ENCODE results near the gene MAGEB6B.
"Not testable (repeated sequence)": the region's sequence is repeated elsewhere in the genome, so short reads cannot be mapped to it uniquely, and the experiment has no call there.

The MAGEB6B gene, protein sequence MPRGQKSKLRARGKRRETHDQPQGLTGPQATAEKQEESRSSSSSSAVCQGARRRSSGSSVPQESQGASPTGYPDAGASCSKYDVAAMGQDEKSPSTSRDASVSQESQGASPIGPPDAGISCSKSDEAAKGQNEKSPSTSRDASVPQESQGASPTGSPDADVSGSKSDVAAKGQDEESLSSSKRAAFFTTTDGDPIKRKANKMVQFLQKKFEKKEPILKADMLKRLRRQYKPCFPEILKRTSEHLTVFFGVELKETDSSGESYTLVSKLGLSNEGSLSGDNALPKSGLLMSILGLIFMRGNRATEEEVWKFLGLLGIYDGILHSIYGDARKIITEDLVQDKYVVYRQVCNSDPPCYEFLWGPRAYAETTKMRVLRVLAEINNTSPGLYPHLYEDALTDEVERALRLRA

DNA sequence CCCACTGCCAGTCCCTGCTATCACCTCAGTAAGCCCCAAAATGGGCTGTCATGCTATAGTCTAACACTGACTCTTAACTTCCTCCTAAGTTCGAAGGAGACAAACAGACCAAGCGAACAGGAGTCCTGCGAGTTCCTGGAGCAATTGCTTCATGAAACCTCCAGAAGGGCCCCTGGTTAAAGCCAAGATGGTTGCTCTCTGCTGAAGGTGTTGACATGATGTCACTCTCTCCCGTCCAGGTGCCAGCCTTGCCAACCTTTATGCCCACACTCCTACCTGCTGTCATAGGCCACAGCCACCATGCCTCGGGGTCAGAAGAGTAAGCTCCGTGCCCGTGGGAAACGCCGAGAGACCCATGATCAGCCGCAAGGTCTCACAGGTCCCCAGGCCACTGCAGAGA lies at the start of gene MAGEB6B:
TSS of gene MAGEB6B (plus strand) at position 301 of the 400 bp plus-strand sequence. CDS start at position 301, 0 bp downstream.
- no peak for DNase-seq (ENCODE audit: low read depth)

DNA sequence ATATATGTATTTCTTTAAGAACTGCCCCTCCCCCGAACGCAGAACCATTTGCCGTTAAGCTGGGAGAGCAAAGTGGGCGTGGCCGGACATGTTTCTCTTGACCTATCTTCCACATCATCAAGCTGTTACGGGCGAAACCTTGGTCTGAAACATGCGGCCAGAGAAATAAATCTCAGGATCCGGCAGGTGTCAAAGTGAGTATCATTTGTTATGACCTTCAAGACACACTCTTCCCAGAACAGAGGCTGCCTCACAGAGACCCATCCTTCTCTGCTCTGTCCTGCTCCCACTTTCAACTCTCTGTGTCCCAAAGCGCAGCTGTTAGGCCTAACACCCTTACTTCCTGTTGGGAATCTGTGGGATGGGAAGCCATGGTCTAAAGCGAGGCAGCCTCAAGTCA lies 22.1 kb upstream of the MAGEB6B start, which contains the start of gene MAGEB18:
TSS of gene MAGEB18 (plus strand) at position 70 of the 400 bp plus-strand sequence. CDS start 643 bp downstream, outside the sequence.
- DNase-seq (ENCODE audit: low read depth) = no peak

GRCh38 chrX:26146024-26146423 lies 14.4 kb upstream of the MAGEB6B start:
- no peak for DNase-seq (ENCODE audit: low read depth)

GRCh38 chrX:26192204-26192603 lies 31.8 kb downstream of the MAGEB6B start, which contains the start of gene MAGEB6:
Gene MAGEB6 (plus strand): TSS chrX:26192440. CDS start chrX:26193847, 1,407 bp downstream.
- no peak for DNase-seq (ENCODE audit: low read depth)

DNA sequence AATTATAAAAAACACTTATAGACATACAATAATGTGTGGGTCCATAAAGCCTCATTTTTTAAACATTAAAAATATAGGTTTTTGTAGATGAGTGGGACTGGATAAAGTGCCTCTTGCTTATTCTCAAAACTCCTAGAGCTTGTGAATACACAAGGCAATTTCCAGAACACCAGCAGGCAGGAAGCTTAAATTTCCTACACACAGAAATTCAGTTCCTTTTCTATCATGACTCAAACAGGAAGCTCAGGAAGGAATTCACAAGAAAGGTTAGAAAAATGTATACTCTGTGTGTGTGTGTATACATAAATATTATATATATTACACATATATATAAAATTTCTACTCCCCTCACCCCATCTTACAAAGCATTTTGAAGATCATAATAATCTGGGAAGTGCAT lies 43.2 kb downstream of the MAGEB6B start:
- no peak for DNase-seq (ENCODE audit: low read depth)

DNA sequence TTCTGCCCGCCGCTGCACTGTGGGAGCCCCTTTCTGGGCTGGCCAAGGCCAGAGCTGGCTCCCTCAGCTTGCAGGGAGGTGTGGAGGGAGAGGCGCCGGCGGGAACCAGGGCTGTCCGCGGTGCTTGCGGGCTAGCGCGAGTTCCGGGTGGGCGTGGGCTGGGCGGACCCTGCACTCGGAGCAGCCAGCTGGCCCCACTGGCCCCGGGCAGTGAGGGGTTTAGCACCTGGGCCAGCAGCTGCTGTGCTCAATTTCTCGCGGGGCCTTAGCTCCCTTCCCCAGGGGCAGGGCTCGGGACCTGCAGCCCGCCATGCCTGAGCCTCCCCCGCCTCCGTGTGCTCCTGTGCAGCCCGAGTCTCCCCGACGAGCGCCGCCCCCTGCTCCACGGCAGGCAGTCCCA lies 44.3 kb downstream of the MAGEB6B start:
- not testable (repeated sequence) for DNase-seq (ENCODE audit: low read depth)

DNA sequence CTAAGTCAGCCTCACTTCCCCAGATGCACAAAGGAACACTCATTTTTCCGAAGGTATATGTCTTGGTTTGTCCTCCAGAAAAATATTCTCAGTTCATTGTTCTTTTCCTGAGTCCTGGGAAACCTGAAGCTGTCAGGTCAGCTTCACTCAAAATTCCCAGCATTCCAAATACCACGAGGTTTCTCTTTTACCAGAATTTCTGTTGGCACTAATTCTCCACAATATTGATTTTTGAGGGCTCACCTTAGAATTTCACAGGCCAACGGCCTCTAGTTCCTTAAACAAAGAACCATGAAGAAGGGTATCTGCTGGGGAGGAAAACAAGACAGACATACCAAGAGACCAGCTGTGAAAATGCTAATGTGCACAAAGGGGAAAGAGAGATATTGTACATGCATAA lies 47.6 kb downstream of the MAGEB6B start:
- DNase-seq (ENCODE audit: low read depth) = no peak

All from fibroblast of the conjunctiva (primary cell).